ENCODE results near the gene KANSL1L. TPM values are rescaled to one million over a fixed set of nuclear protein-coding genes. Genes with fewer than 3 reads are reported as not detected.
"Not testable (repeated sequence)": the region's sequence is repeated elsewhere in the genome, so short reads cannot be mapped to it uniquely, and the experiment has no call there.

Gene KANSL1L
- total RNA-seq, 1 experiment from 2014 or later: 26.1 TPM

DNA sequence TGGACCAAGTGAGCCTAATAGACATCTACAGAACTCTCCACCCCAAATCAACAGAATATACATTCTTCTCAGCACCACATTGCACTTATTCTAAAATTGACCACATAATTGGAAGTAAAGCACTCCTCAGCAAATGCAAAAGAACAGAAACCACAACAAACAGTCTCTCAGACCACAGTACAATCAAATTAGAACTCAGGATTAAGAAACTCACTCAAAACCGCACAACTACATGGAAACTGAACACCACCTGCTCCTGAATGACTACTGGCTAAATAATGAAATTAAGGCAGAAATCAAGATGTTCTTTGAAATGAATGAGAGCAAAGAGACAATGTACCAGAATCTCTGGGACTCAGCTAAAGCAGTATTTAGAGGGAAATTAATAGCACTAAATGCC is 12.7 kb upstream of the KANSL1L start:
- H3K9me2 ChIP-seq (replicated peaks; ENCODE audit: insufficient read depth, low read length); H3K4me3 ChIP-seq (ENCODE audit: low read length); H3K27ac ChIP-seq (ENCODE audit: low read length); H3K27me3 ChIP-seq (ENCODE audit: low read length); H3K79me2 ChIP-seq (ENCODE audit: low read length); H3K36me3 ChIP-seq (ENCODE audit: insufficient read depth, low read length); H3K4me1 ChIP-seq (ENCODE audit: low read length); H2AFZ ChIP-seq (ENCODE audit: low read length); H4K20me1 ChIP-seq (ENCODE audit: insufficient read depth, low read depth, low read length); H3K9ac ChIP-seq (ENCODE audit: low read length); H3K9me3 ChIP-seq (ENCODE audit: low read length); DNase-seq; H3K4me2 ChIP-seq (ENCODE audit: low read depth, low read length, poor library complexity, severe bottlenecking): not testable (repeated sequence)

DNA sequence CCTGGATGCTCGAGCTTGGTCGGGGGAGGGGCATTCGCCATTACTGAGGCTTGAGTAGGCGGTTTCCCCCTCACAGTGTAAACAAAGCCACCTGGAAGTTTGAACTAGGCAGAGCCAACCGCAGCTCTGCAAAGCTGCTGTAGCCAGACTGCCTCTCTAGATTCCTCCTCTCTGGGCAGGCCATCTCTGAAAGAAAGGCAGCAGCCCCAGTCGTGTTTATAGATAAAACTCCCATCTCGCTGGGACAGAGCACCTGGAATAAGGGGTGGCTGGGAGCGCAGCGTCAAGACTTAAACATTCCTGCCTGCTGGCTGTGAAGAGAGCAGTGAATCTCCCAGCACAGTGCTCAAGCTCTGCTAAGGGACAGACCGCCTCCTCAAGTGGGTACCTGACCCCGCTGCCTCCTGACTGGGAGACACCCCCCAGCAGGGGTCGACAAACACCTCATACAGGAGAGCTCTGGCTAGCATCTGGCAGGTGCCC is 10.4 kb upstream of the KANSL1L start:
- H3K9ac ChIP-seq (ENCODE audit: low read length); H3K9me2 ChIP-seq (replicated peaks; ENCODE audit: insufficient read depth, low read length); H3K27ac ChIP-seq (ENCODE audit: low read length); H3K36me3 ChIP-seq (ENCODE audit: insufficient read depth, low read length); H2AFZ ChIP-seq (ENCODE audit: low read length); H3K27me3 ChIP-seq (ENCODE audit: low read length); DNase-seq; H3K4me3 ChIP-seq (ENCODE audit: low read length); H3K79me2 ChIP-seq (ENCODE audit: low read length); H4K20me1 ChIP-seq (ENCODE audit: insufficient read depth, low read depth, low read length); H3K4me2 ChIP-seq (ENCODE audit: low read depth, low read length, poor library complexity, severe bottlenecking); H3K9me3 ChIP-seq (ENCODE audit: low read length): not testable (repeated sequence)
- peaks cover 18% of the 10 kb centered on the region for H3K4me1 ChIP-seq (ENCODE audit: low read length)

DNA sequence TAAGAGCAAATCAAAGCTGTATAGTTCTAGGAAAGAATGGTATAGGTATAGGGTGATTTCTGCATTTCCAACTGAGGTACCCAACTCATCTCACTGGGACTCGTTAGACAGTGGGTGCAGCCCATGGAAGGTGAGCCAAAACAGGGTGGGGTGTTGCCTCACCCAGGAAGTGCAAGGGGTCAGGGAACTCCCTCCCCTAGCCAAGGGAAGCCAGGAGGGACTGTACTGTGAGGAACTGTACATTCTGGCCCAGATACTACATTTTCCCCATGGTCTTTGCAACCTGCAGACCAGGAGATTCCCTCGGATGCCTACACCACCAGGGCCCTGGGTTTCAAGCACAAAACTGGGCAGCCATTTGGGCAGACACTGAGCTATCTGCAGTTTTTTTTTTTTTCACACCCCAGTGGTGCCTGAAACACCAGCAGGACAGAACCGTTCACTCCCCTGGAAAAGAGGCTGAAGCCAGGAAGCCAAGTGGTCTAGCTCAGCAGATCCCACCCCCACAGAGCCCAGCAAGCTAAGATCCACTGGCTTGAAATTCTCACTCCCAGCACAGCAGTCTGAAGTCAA is 9.9 kb upstream of the KANSL1L start:
- not testable (repeated sequence) for H3K4me2 ChIP-seq (ENCODE audit: low read depth, low read length, poor library complexity, severe bottlenecking); H3K9ac ChIP-seq (ENCODE audit: low read length); H3K9me3 ChIP-seq (ENCODE audit: low read length); H3K79me2 ChIP-seq (ENCODE audit: low read length); H3K27me3 ChIP-seq (ENCODE audit: low read length); H3K9me2 ChIP-seq (replicated peaks; ENCODE audit: insufficient read depth, low read length); DNase-seq; H3K36me3 ChIP-seq (ENCODE audit: insufficient read depth, low read length); H3K27ac ChIP-seq (ENCODE audit: low read length); H4K20me1 ChIP-seq (ENCODE audit: insufficient read depth, low read depth, low read length); H3K4me3 ChIP-seq (ENCODE audit: low read length); H2AFZ ChIP-seq (ENCODE audit: low read length)
- peaks cover 18% of the 10 kb centered on the region for H3K4me1 ChIP-seq (ENCODE audit: low read length)

DNA sequence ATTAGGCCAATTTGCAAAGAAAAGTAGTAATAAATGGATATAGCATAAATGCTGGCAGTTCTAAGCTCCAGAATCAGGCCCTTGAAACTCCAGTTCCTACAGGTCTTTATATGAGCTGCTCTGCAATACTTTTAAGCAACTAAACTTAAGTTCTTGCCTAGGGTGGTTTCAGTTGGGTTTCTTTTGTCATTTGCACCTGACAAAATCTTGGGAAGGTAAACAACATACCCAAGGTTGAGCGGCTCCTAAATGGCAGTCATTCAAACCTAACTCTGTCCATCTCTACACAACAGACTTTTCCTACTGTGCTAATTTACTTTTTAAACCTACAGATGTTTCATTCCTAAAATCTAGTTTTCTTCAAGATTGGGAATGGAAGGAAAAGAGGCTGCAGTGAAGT is 9.3 kb upstream of the KANSL1L start:
- no peaks in the 10 kb centered on the region for H3K9me3 ChIP-seq (ENCODE audit: low read length)
- DNase-seq: no peak
- H3K9me2 ChIP-seq (replicated peaks; ENCODE audit: insufficient read depth, low read length): no peaks in the 10 kb centered on the region
- no peaks in the 10 kb centered on the region for H3K79me2 ChIP-seq (ENCODE audit: low read length)
- no peak overlapping the region for H2AFZ ChIP-seq (ENCODE audit: low read length)
- H3K4me1 ChIP-seq (ENCODE audit: low read length): peaks cover 18% of the 10 kb centered on the region
- no peak overlapping the region for H3K4me2 ChIP-seq (ENCODE audit: low read depth, low read length, poor library complexity, severe bottlenecking)
- H3K4me3 ChIP-seq (ENCODE audit: low read length): no peak overlapping the region
- no peaks in the 10 kb centered on the region for H3K27me3 ChIP-seq (ENCODE audit: low read length)
- H3K36me3 ChIP-seq (ENCODE audit: insufficient read depth, low read length): no peaks in the 10 kb centered on the region; the same call in 1 of the 2 replicates
- H3K27ac ChIP-seq (ENCODE audit: low read length): no peak overlapping the region
- H3K9ac ChIP-seq (ENCODE audit: low read length): no peak overlapping the region
- no peaks in the 10 kb centered on the region for H4K20me1 ChIP-seq (ENCODE audit: insufficient read depth, low read depth, low read length)

DNA sequence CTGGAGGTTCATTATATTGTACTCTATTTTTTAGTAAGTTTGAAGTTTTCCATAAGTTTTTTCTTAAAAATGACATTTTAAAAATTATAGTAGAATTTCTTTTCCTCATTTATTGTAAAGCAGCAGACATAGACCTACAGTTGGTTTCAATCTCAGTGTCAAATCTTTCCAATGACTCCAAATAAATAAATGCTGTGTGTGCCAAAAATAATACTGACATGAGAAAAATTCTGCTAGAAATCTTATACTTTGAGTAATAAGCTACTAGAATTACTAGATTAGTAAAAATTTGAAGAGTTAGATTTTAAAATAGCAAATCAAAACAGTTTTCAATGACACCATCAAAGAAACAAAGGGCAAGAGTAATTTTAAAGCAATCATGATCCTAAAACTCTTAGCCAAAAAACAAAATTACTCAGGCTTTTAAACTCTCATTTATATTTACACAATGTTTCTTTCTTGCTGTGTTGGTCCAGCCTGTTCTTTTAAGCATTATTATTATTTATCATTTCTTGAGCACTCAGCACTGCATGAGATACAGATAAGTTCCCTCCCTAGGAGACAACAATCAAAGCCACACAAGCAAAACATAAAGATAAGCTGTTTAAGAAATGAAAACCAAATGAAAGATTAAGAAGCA is 8.3 kb upstream of the KANSL1L start:
- Histone ChIP-seq H3K27ac (ENCODE audit: low read length) (no peak overlapping the region), H3K79me2 (ENCODE audit: low read length) (no peaks in the 10 kb centered on the region), H3K4me1 (ENCODE audit: low read length) (peaks cover 18% of the 10 kb centered on the region), H3K36me3 (ENCODE audit: insufficient read depth, low read length) (no peaks in the 10 kb centered on the region; the same call in 1 of the 2 replicates), H3K4me3 (ENCODE audit: low read length) (no peak overlapping the region), H3K27me3 (ENCODE audit: low read length) (no peaks in the 10 kb centered on the region), H3K9me2 (replicated peaks; ENCODE audit: insufficient read depth, low read length) (no peaks in the 10 kb centered on the region), H3K4me2 (ENCODE audit: low read depth, low read length, poor library complexity, severe bottlenecking) (no peak overlapping the region), H3K9ac (ENCODE audit: low read length) (no peak overlapping the region), H2AFZ (ENCODE audit: low read length) (no peak overlapping the region), H3K9me3 (ENCODE audit: low read length) (no peaks in the 10 kb centered on the region), H4K20me1 (ENCODE audit: insufficient read depth, low read depth, low read length) (no peaks in the 10 kb centered on the region)
- DNase-seq: no peak

DNA sequence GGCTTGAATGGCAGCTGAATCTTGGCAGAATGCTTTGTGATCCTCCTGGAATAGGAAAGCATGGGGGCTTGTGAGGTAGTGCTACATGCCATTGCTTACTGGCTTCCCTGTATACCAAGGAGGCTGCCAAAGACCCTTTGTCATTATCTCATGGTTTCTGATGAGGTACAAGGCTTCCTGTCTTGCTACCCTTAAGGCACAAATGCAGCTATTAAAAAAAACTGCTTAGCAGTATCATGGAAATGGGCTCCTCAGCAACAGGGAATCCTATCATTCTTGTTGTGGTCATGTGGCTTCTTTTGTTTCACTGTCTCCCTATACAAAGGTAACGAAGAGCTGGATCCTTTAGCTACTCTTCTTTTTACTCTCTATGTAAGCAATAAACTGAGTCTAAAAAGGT is 6.6 kb upstream of the KANSL1L start:
- Histone ChIP-seq H3K4me1 (ENCODE audit: low read length) (peaks cover 18% of the 10 kb centered on the region), H4K20me1 (ENCODE audit: insufficient read depth, low read depth, low read length) (no peaks in the 10 kb centered on the region), H3K9me3 (ENCODE audit: low read length) (no peaks in the 10 kb centered on the region), H3K27me3 (ENCODE audit: low read length) (no peaks in the 10 kb centered on the region), H3K79me2 (ENCODE audit: low read length) (no peaks in the 10 kb centered on the region), H3K4me2 (ENCODE audit: low read depth, low read length, poor library complexity, severe bottlenecking) (no peak overlapping the region), H3K9ac (ENCODE audit: low read length) (no peak overlapping the region), H3K27ac (ENCODE audit: low read length) (no peak overlapping the region), H2AFZ (ENCODE audit: low read length) (no peak overlapping the region), H3K9me2 (replicated peaks; ENCODE audit: insufficient read depth, low read length) (no peaks in the 10 kb centered on the region), H3K4me3 (ENCODE audit: low read length) (no peak overlapping the region), H3K36me3 (ENCODE audit: insufficient read depth, low read length) (no peaks in the 10 kb centered on the region)
- DNase-seq: no peak

DNA sequence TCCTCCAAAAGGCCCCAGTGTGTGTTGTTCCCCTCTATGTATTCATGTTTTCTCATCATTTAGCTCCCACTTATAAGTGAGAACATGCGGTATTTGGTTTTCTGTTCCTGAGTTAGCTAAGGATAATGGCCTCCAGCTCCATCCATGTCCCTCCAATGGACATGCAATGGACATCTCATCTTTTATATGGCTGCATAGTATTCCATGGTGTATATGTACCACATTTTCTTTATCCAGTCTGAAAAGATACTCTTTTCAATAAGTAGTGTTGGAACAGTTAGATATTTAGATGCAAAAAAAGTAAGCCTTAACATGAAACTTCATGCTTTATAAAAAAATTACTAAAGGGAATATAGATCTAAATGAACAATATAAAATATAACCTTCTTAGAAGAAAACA is 5.9 kb upstream of the KANSL1L start:
- H3K27ac ChIP-seq (ENCODE audit: low read length); H3K9me3 ChIP-seq (ENCODE audit: low read length); H3K9me2 ChIP-seq (replicated peaks; ENCODE audit: insufficient read depth, low read length); H3K4me3 ChIP-seq (ENCODE audit: low read length); H3K9ac ChIP-seq (ENCODE audit: low read length); H3K79me2 ChIP-seq (ENCODE audit: low read length); H2AFZ ChIP-seq (ENCODE audit: low read length); DNase-seq; H3K36me3 ChIP-seq (ENCODE audit: insufficient read depth, low read length); H3K4me2 ChIP-seq (ENCODE audit: low read depth, low read length, poor library complexity, severe bottlenecking); H4K20me1 ChIP-seq (ENCODE audit: insufficient read depth, low read depth, low read length); H3K27me3 ChIP-seq (ENCODE audit: low read length): not testable (repeated sequence)
- H3K4me1 ChIP-seq (ENCODE audit: low read length): peaks cover 24% of the 10 kb centered on the region

DNA sequence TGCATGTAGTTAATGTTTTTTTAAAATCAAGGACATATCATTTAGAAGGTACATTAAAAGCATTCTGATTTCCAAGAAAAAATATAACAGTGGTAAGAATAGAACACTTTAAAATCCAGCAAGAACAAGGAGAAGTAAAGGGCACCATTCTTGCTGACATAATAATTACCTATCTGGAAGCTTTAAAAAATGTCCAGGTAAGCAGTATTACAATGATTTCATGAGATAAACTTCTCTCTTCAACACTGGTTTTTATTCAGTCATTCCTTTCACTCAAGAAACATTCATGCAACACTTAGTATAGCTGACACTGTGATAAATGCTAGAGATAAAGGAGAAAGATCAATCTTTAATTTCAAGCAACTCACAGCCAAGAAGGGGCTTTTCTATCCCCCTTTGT is 2.9 kb upstream of the KANSL1L start:
- H3K4me3 ChIP-seq (ENCODE audit: low read length): no peak overlapping the region
- H3K36me3 ChIP-seq (ENCODE audit: insufficient read depth, low read length): no peaks in the 10 kb centered on the region
- H3K4me2 ChIP-seq (ENCODE audit: low read depth, low read length, poor library complexity, severe bottlenecking): no peak overlapping the region
- H4K20me1 ChIP-seq (ENCODE audit: insufficient read depth, low read depth, low read length): no peaks in the 10 kb centered on the region
- H3K9me2 ChIP-seq (replicated peaks; ENCODE audit: insufficient read depth, low read length): no peaks in the 10 kb centered on the region
- no peaks in the 10 kb centered on the region for H3K27me3 ChIP-seq (ENCODE audit: low read length)
- no peak overlapping the region for H2AFZ ChIP-seq (ENCODE audit: low read length)
- peaks cover 34% of the 10 kb centered on the region for H3K4me1 ChIP-seq (ENCODE audit: low read length)
- H3K9me3 ChIP-seq (ENCODE audit: low read length): no peaks in the 10 kb centered on the region
- H3K79me2 ChIP-seq (ENCODE audit: low read length): peaks cover 14% of the 10 kb centered on the region
- no peak for DNase-seq
- H3K9ac ChIP-seq (ENCODE audit: low read length): no peak overlapping the region
- H3K27ac ChIP-seq (ENCODE audit: low read length): no peak overlapping the region
